Uterus (tissue), 2 donors: ENCODE results near the gene OTOG.

Source experiments
- CTCF ChIP-seq, 4 experiments: fragments of 200-600 bp in 2 of 4; fragments of 450-650 bp in 2 of 4; sonication (generic) in 2 of 4; IDR thresholded peaks; one replicate each; pipeline ENCODE4 v1.5.1; 2016 to 2019; ENCODE audit warnings: antibody characterized with exemption in 4 of 4, mild to moderate bottlenecking in 2 of 4, moderate library complexity in 1 of 4
- POLR2A ChIP-seq, 2 donors: fragments of 450-650 bp; IDR thresholded peaks; one replicate each; pipeline ENCODE4 v1.6.1; 2016; ENCODE audit warnings: antibody characterized with exemption in 2 of 2, mild to moderate bottlenecking in 1 of 2, moderate library complexity in 1 of 2

- TF ChIP-seq CTCF (IDR thresholded peaks at IDR 0.05) (no peak), POLR2A (IDR thresholded peaks at IDR 0.05) (no peak)
Measured at GRCh38 chr11:17638311-17638710, 91.3 kb downstream of the OTOG start.
